SK-N-SH (cell line): ENCODE data around the gene RHBDL3. TPM values are rescaled to one million over a fixed set of nuclear protein-coding genes. Genes with fewer than 3 reads are reported as not detected.

ENCODE experiments used
- CTCF ChIA-PET: fragments of 300-600, 350-600 bp; formaldehyde crosslinking; extraction: SDS; loops from one replicate; lab custom pipeline; 2021; lab: Yijun Ruan, JAX
- POLR2A ChIA-PET: fragments of 350-600 bp; sonication (Branson Sonifier 250); formaldehyde crosslinking; extraction: SDS; loops from one replicate; lab custom pipeline; 2020; ENCODE audit warnings: antibody characterized with exemption, inconsistent platforms; lab: Yijun Ruan, JAX
- DNase-seq: peaks from one replicate; pipeline ENCODE4 v3.0.0; 2012
- H2AFZ ChIP-seq: fragments of 200-600 bp; sonication (generic); 2 replicates; pipeline ENCODE4 v1.8.1; 2016; ENCODE audit warnings: antibody characterized with exemption, mild to moderate bottlenecking, low read depth
- H3F3A ChIP-seq: fragments of 200-600 bp; sonication (generic); replicated peaks from 2 replicates; pipeline ENCODE3; 2016; ENCODE audit warnings: antibody characterized with exemption, mild to moderate bottlenecking; ENCODE audit not compliant: insufficient read depth
- H3K27ac ChIP-seq, 2 experiments: fragments of 200-500 bp in 1 of 2; fragments of 200-600 bp in 1 of 2; sonication (Bioruptor generic) in 1 of 2; sonication (generic), shearing (Covaris generic) in 1 of 2; 2 replicates each; pipeline versions ENCODE4 v1.5.1 to v1.6.1; 2014 to 2016; ENCODE audit warnings: low read depth in 2 of 2, inconsistent platforms in 1 of 2, low read length in 1 of 2, mild to moderate bottlenecking in 1 of 2, mixed read lengths in 1 of 2
- H3K27me3 ChIP-seq: fragments of 200-600 bp; sonication (generic), shearing (Covaris generic); 2 replicates; pipeline ENCODE4 v1.6.1; 2016; ENCODE audit warnings: mixed run types; ENCODE audit not compliant: insufficient read depth
- H3K36me3 ChIP-seq, 2 experiments: fragments of 200-500 bp in 1 of 2; fragments of 200-600 bp in 1 of 2; sonication (Bioruptor generic) in 1 of 2; sonication (generic) in 1 of 2; replicated peaks in 1 of 2; 2 replicates each; pipeline versions ENCODE3 to v1.5.1; 2014 to 2016; ENCODE audit warnings: low read length in 1 of 2, mild to moderate bottlenecking in 1 of 2; ENCODE audit not compliant: insufficient read depth in 2 of 2, control insufficient read depth in 1 of 2
- H3K4me1 ChIP-seq, 2 experiments: fragments of 200-500 bp in 1 of 2; fragments of 200-600 bp in 1 of 2; sonication (Bioruptor generic) in 1 of 2; sonication (generic), shearing (Covaris generic) in 1 of 2; 2 replicates each; pipeline versions ENCODE4 v1.5.1 to v1.6.1; 2014 to 2016; ENCODE audit warnings: low read depth in 1 of 2, low read length in 1 of 2, mixed run types in 1 of 2; ENCODE audit not compliant: insufficient read depth in 2 of 2, control insufficient read depth in 1 of 2
- H3K4me2 ChIP-seq: fragments of 200-600 bp; sonication (generic), shearing (Covaris generic); 2 replicates; pipeline ENCODE4 v1.6.1; 2017; ENCODE audit warnings: mixed run types
- H3K4me3 ChIP-seq, 2 experiments: fragments of 200-500 bp in 1 of 2; fragments of 200-600 bp in 1 of 2; sonication (Bioruptor generic) in 1 of 2; sonication (generic), shearing (Covaris generic) in 1 of 2; 2 replicates each; pipeline versions ENCODE4 v1.5.1 to v1.8.1; 2014 to 2016; ENCODE audit warnings: low read depth in 2 of 2, inconsistent platforms in 1 of 2, low read length in 1 of 2, mild to moderate bottlenecking in 1 of 2, mixed read lengths in 1 of 2, moderate library complexity in 1 of 2
- H3K79me2 ChIP-seq: fragments of 200-600 bp; sonication (generic); 2 replicates; pipeline ENCODE4 v1.8.1; 2017; ENCODE audit warnings: mild to moderate bottlenecking; ENCODE audit not compliant: insufficient read depth
- H3K9ac ChIP-seq: fragments of 200-600 bp; sonication (generic); 2 replicates; pipeline ENCODE4 v1.6.1; 2017; ENCODE audit warnings: mixed run types
- H3K9me2 ChIP-seq: fragments of 200-600 bp; sonication (generic); 2 replicates; pipeline ENCODE4 v1.6.1; 2017; ENCODE audit warnings: mixed run types
- H3K9me3 ChIP-seq: fragments of 200-600 bp; sonication (generic); 2 replicates; pipeline ENCODE4 v1.6.1; 2017; ENCODE audit warnings: mixed run types, mild to moderate bottlenecking, moderate library complexity
- H4K20me1 ChIP-seq: fragments of 200-600 bp; sonication (generic); 2 replicates; pipeline ENCODE4 v1.6.1; 2017; ENCODE audit warnings: mild to moderate bottlenecking, mixed run types; ENCODE audit not compliant: insufficient read depth
- FOSL2 ChIP-seq: IDR thresholded peaks from 2 replicates; pipeline ENCODE4 v1.4.0; 2012; ENCODE audit warnings: low read depth, mild to moderate bottlenecking, moderate library complexity, borderline replicate concordance
- FOXM1 ChIP-seq: IDR thresholded peaks from 2 replicates; pipeline ENCODE4 v1.4.0; 2012; ENCODE audit warnings: low read depth, mild to moderate bottlenecking
- JUND ChIP-seq: IDR thresholded peaks from 2 replicates; pipeline ENCODE4 v1.4.0; 2012
- MEF2A ChIP-seq: IDR thresholded peaks from 2 replicates; pipeline ENCODE4 v1.4.0; 2012; ENCODE audit warnings: low read depth, borderline replicate concordance
- NRF1 ChIP-seq: IDR thresholded peaks from 2 replicates; pipeline ENCODE4 v1.6.1; 2012; ENCODE audit warnings: low read depth, mild to moderate bottlenecking, low read length
- POLR2AphosphoS5 ChIP-seq: IDR thresholded peaks from 2 replicates; pipeline ENCODE4 v1.6.1; 2012; ENCODE audit warnings: low read depth, low read length
- RAD21 ChIP-seq: IDR thresholded peaks from 2 replicates; pipeline ENCODE4 v1.6.1; 2012; ENCODE audit warnings: mild to moderate bottlenecking, low read length
- RCOR1 ChIP-seq: fragments of 150-350 bp; IDR thresholded peaks from 2 replicates; pipeline ENCODE4 v1.6.1; 2017; ENCODE audit warnings: antibody characterized with exemption, low read length
- RXRA ChIP-seq: IDR thresholded peaks from 2 replicates; pipeline ENCODE4 v1.4.0; 2012; ENCODE audit warnings: low read depth, mild to moderate bottlenecking, borderline replicate concordance
- SIN3A ChIP-seq: IDR thresholded peaks from 2 replicates; pipeline ENCODE4 v1.6.1; 2012; ENCODE audit warnings: low read depth, mild to moderate bottlenecking, low read length, moderate library complexity, borderline replicate concordance
- SMC3 ChIP-seq: IDR thresholded peaks from 2 replicates; pipeline ENCODE4 v1.6.1; 2012; ENCODE audit warnings: low read depth, low read length, improper control_type of control experiment
- TCF12 ChIP-seq: IDR thresholded peaks from 2 replicates; pipeline ENCODE4 v1.4.0; 2012
- YY1 ChIP-seq: IDR thresholded peaks from 2 replicates; pipeline ENCODE4 v1.4.0; 2012; ENCODE audit warnings: low read depth, mild to moderate bottlenecking
- WGBS: methylation state at CpG from one replicate; pipeline ENCODE4 v1.1.6; 2017; ENCODE audit warnings: low lambda C conversion rate; 5-methylcytosine and 5-hydroxymethylcytosine counted together
- polyA plus RNA-seq, 3 experiments: library from polyadenylated mRNA; depleted of rRNA; stranded (reverse); fragments of >200 nt; gene quantifications; 2 replicates each; pipeline ENCODE4 v1.2.3, GENCODE V29; 2012
- TF ChIP-seq, protein P1 (sequence below): fragments of 150-350 bp; IDR thresholded peaks from 2 replicates; pipeline ENCODE4 v1.6.1; 2016; ENCODE audit warnings: mild to moderate bottlenecking, low read depth, low read length
- TF ChIP-seq, protein P2 (sequence below): IDR thresholded peaks from 2 replicates; pipeline ENCODE4 v1.4.0; 2012; ENCODE audit warnings: low read depth, borderline replicate concordance
- TF ChIP-seq, protein P3 (sequence below): IDR thresholded peaks from 2 replicates; pipeline ENCODE4 v1.6.1; 2012; ENCODE audit warnings: mild to moderate bottlenecking, low read depth, low read length, moderate library complexity
- TF ChIP-seq, protein P4 (sequence below): IDR thresholded peaks from 2 replicates; pipeline ENCODE4; 2012
- TF ChIP-seq, protein P5 (sequence below): fragments of 200-600 bp; sonication (generic); IDR thresholded peaks from 2 replicates; pipeline ENCODE4 v1.6.1; 2017; ENCODE audit warnings: antibody characterized with exemption, mild to moderate bottlenecking, moderate library complexity

RHBDL3 gene, protein sequence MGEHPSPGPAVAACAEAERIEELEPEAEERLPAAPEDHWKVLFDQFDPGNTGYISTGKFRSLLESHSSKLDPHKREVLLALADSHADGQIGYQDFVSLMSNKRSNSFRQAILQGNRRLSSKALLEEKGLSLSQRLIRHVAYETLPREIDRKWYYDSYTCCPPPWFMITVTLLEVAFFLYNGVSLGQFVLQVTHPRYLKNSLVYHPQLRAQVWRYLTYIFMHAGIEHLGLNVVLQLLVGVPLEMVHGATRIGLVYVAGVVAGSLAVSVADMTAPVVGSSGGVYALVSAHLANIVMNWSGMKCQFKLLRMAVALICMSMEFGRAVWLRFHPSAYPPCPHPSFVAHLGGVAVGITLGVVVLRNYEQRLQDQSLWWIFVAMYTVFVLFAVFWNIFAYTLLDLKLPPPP
- polyA plus RNA-seq (2012; rRNA removed) = 0.39 and 0.72 TPM in 2 replicates
- 0.31 and 0.63 TPM in 2 replicates for polyA plus RNA-seq (2012; cell fraction: cytosol; rRNA removed)
- polyA plus RNA-seq (2012; cell fraction: nucleus; rRNA removed) = 0.66 and 0.99 TPM in 2 replicates

DNA sequence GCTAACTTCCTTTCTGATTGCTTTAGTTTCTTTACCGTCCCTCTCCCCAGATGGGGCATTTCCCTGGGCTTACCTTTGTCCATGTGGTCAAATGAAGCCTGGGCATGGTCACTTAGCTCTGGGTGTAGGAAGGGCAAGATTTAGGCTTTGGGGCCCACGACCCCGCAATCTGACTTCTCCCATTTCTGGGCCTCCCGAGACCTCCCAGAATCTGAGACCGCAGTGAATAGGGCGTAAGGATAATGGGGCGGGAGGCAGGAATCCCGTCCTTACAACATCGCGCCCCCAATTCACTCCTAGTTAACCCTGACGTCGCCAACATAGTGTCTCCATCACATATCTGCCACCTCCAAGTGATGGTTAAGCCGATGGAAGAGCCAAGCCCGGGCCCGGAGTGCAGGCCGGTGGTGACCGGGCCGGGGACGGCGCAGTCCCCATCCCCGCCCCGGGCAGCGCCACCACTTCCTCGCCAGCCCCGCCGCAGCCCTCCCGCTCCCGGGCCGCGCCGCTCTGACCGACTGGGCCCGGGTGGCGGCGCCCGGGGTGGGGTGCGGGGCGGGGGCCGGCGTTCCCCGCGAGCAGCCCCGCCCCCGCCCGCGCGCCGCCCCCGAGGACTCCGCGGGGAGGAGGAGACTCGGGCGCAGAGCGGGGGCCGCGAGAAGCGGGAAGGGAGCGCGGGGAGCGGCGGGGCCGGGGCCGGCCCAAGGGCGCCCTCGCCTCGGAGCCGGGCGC lies at the start of gene RHBDL3:
TSS of gene RHBDL3 (plus strand) at position 641 of the 732 bp plus-strand sequence. CDS start 358 bp downstream, outside the sequence.
- peak within 1 kb of the TSS; percentile 91 for H3K4me2 ChIP-seq
- H3K9ac ChIP-seq = no peak within 1 kb of the TSS
- peaks cover 11% of the 10 kb centered on the region for H3F3A ChIP-seq
- no peaks in the 10 kb centered on the region for H3K36me3 ChIP-seq
- CTCF ChIA-PET = interaction anchor here (1.0 to 4.6 kb wide), 6 partner anchors 12 to 54 kb away, joined by 3 to 25 read pairs (median 4); no protein-coding TSS in a partner anchor
- POLR2A ChIA-PET = interaction anchor here (1.1 kb wide), 1 partner anchor 17 kb away, joined by 3 read pairs; no protein-coding TSS in a partner anchor
- no peaks in the 10 kb centered on the region for H4K20me1 ChIP-seq
- no peak within 1 kb of the TSS; a peak in 1 of 4 replicates for H3K27ac ChIP-seq
- no peaks in the 10 kb centered on the region for H3K9me2 ChIP-seq
- peaks cover 7% of the 10 kb centered on the region; the same call in 1 of the 2 replicates for H3K27me3 ChIP-seq
- peaks cover 0 to 10% of the 10 kb centered on the region in 2 experiments; a peak in 1 of 4 replicates for H3K4me1 ChIP-seq
- peak within 1 kb of the TSS; percentile 60 to 64 for H3K4me3 ChIP-seq
- TF ChIP-seq, protein P1, sequence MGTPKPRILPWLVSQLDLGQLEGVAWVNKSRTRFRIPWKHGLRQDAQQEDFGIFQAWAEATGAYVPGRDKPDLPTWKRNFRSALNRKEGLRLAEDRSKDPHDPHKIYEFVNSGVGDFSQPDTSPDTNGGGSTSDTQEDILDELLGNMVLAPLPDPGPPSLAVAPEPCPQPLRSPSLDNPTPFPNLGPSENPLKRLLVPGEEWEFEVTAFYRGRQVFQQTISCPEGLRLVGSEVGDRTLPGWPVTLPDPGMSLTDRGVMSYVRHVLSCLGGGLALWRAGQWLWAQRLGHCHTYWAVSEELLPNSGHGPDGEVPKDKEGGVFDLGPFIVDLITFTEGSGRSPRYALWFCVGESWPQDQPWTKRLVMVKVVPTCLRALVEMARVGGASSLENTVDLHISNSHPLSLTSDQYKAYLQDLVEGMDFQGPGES = no peak
- TF ChIP-seq TCF12 = no peak
- TF ChIP-seq, protein P2, sequence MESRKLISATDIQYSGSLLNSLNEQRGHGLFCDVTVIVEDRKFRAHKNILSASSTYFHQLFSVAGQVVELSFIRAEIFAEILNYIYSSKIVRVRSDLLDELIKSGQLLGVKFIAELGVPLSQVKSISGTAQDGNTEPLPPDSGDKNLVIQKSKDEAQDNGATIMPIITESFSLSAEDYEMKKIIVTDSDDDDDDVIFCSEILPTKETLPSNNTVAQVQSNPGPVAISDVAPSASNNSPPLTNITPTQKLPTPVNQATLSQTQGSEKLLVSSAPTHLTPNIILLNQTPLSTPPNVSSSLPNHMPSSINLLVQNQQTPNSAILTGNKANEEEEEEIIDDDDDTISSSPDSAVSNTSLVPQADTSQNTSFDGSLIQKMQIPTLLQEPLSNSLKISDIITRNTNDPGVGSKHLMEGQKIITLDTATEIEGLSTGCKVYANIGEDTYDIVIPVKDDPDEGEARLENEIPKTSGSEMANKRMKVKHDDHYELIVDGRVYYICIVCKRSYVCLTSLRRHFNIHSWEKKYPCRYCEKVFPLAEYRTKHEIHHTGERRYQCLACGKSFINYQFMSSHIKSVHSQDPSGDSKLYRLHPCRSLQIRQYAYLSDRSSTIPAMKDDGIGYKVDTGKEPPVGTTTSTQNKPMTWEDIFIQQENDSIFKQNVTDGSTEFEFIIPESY = no peak
- TF ChIP-seq SMC3 = no peak
- no peak for TF ChIP-seq SIN3A
- no peak for TF ChIP-seq JUND
- TF ChIP-seq, protein P3, sequence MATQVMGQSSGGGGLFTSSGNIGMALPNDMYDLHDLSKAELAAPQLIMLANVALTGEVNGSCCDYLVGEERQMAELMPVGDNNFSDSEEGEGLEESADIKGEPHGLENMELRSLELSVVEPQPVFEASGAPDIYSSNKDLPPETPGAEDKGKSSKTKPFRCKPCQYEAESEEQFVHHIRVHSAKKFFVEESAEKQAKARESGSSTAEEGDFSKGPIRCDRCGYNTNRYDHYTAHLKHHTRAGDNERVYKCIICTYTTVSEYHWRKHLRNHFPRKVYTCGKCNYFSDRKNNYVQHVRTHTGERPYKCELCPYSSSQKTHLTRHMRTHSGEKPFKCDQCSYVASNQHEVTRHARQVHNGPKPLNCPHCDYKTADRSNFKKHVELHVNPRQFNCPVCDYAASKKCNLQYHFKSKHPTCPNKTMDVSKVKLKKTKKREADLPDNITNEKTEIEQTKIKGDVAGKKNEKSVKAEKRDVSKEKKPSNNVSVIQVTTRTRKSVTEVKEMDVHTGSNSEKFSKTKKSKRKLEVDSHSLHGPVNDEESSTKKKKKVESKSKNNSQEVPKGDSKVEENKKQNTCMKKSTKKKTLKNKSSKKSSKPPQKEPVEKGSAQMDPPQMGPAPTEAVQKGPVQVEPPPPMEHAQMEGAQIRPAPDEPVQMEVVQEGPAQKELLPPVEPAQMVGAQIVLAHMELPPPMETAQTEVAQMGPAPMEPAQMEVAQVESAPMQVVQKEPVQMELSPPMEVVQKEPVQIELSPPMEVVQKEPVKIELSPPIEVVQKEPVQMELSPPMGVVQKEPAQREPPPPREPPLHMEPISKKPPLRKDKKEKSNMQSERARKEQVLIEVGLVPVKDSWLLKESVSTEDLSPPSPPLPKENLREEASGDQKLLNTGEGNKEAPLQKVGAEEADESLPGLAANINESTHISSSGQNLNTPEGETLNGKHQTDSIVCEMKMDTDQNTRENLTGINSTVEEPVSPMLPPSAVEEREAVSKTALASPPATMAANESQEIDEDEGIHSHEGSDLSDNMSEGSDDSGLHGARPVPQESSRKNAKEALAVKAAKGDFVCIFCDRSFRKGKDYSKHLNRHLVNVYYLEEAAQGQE = no peak
- no peak for TF ChIP-seq FOSL2
- TF ChIP-seq, protein P4, sequence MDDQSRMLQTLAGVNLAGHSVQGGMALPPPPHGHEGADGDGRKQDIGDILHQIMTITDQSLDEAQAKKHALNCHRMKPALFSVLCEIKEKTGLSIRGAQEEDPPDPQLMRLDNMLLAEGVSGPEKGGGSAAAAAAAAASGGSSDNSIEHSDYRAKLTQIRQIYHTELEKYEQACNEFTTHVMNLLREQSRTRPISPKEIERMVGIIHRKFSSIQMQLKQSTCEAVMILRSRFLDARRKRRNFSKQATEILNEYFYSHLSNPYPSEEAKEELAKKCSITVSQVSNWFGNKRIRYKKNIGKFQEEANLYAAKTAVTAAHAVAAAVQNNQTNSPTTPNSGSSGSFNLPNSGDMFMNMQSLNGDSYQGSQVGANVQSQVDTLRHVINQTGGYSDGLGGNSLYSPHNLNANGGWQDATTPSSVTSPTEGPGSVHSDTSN = no peak
- TF ChIP-seq RAD21 = no peak
- no peak for TF ChIP-seq YY1
- no peak for TF ChIP-seq RXRA
- TF ChIP-seq FOXM1 = no peak
- TF ChIP-seq, protein P5, sequence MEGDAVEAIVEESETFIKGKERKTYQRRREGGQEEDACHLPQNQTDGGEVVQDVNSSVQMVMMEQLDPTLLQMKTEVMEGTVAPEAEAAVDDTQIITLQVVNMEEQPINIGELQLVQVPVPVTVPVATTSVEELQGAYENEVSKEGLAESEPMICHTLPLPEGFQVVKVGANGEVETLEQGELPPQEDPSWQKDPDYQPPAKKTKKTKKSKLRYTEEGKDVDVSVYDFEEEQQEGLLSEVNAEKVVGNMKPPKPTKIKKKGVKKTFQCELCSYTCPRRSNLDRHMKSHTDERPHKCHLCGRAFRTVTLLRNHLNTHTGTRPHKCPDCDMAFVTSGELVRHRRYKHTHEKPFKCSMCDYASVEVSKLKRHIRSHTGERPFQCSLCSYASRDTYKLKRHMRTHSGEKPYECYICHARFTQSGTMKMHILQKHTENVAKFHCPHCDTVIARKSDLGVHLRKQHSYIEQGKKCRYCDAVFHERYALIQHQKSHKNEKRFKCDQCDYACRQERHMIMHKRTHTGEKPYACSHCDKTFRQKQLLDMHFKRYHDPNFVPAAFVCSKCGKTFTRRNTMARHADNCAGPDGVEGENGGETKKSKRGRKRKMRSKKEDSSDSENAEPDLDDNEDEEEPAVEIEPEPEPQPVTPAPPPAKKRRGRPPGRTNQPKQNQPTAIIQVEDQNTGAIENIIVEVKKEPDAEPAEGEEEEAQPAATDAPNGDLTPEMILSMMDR = no peak
- no peak for TF ChIP-seq RCOR1
- TF ChIP-seq NRF1 = no peak
- TF ChIP-seq MEF2A = no peak
- no peak for TF ChIP-seq POLR2AphosphoS5
- H3K9me3 ChIP-seq = no peaks in the 10 kb centered on the region
- H2AFZ ChIP-seq = peak within 1 kb of the TSS; percentile 63
- WGBS = 44% methylated on average over 15 of the region's 68 CpGs
- no peaks in the 10 kb centered on the region for H3K79me2 ChIP-seq
- peak; percentile 89 for DNase-seq
